GM20000 (cell line): ENCODE results near the gene HCN1.
"Not testable (repeated sequence)": the region's sequence is repeated elsewhere in the genome, so short reads cannot be mapped to it uniquely, and the experiment has no call there.

ENCODE experiments used
- DNase-seq: peaks from one replicate; pipeline ENCODE4 v3.0.0; 2012; ENCODE audit warnings: low spot score
- CTCF ChIP-seq: IDR thresholded peaks from 2 replicates; pipeline ENCODE4 v1.5.1; 2012; ENCODE audit warnings: mild to moderate bottlenecking, control low read depth; ENCODE audit errors: extremely low read depth, missing control alignments

The HCN1 gene

GRCh38 chr5:45508135-45508534, 188.0 kb downstream of the HCN1 start:
- no peak for TF ChIP-seq CTCF
- no peak for DNase-seq

GRCh38 chr5:45507178-45507577, 189.0 kb downstream of the HCN1 start:
- no peak for TF ChIP-seq CTCF
- no peak for DNase-seq

GRCh38 chr5:45499006-45499405, 197.2 kb downstream of the HCN1 start:
- DNase-seq, result not testable (repeated sequence)

- no peak for TF ChIP-seq CTCF
- no peak for DNase-seq
Observed at GRCh38 chr5:45491368-45491767, 204.8 kb downstream of the HCN1 start.

GRCh38 chr5:45484781-45485180, 211.4 kb downstream of the HCN1 start:
- TF ChIP-seq CTCF, result no peak
- DNase-seq, result no peak

- no peak for TF ChIP-seq CTCF
- peak; percentile 5 for DNase-seq
Observed at GRCh38 chr5:45454114-45454513, 242.1 kb downstream of the HCN1 start.

- not testable (repeated sequence) for DNase-seq
Observed at GRCh38 chr5:45444856-45445255, 251.3 kb downstream of the HCN1 start.

GRCh38 chr5:45440466-45440865, 255.7 kb downstream of the HCN1 start:
- DNase-seq, result no peak

More at GRCh38 chr5:45440466-45440865, 255.7 kb downstream of the HCN1 start:
- TF ChIP-seq CTCF, result no peak
